HG03196 (cell line): Measurements from ENCODE around the gene GPS1.
A peak's percentile ranks its signal among the peaks of the same experiment; 100 is the strongest.

Experiments
- ATAC-seq: cut with Tn5 transposase; IDR thresholded peaks from one replicate; pipeline ENCODE4 v1.9.1; 2021; ENCODE audit not compliant: unreplicated experiment

GPS1 gene

DNA sequence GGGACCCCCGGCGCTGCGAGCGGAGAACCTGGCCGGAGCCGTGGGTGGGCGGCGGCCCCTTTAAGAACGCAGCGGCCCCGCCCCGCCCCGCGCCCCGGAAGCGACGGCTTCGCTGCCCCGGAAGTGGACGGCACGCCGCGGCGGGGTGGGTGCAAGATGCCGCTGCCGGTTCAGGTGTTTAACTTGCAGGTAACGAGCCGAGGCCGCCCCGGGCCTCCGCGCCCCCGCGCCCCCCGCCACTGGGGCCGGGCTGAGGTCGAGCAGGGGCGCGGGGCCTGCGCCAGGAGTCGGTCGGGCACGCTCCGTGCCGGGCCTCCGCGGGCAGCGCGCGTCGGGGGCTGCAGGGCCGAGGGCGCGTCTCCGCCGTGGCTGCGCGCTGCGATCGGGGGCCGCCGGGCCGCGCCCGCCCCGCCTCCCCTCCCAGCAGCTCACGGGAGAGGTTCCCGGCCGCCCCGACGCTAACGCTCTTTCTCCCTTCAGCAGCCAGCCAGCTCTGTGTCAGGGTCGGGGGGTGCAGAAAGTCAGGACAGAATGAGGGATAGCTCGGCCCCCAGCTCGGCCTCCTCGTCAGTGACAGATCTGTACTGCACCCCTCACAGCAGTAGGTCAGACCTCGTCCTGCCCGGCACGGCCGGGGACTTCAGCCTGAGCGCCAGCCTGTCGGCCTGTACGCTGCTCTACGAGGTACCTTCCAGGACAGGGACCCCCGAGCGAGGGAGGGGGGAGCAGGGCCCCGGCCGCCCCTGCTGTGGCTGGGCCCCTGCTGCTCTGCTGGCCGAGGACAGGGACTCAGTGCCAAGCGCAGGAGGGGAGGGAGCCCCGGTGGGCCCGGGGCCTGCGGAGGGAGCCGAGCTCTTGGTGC is at the start of gene GPS1, which contains the start of gene RFNG:
GPS1 (plus strand) TSS at position 123 of the 862 bp plus-strand sequence; CDS start at position 157, 34 bp downstream.
RFNG (minus strand) TSS at position 36 of the 862 bp plus-strand sequence. CDS start 45 bp downstream, outside the sequence.
- ATAC-seq: peak; percentile 45

DNA sequence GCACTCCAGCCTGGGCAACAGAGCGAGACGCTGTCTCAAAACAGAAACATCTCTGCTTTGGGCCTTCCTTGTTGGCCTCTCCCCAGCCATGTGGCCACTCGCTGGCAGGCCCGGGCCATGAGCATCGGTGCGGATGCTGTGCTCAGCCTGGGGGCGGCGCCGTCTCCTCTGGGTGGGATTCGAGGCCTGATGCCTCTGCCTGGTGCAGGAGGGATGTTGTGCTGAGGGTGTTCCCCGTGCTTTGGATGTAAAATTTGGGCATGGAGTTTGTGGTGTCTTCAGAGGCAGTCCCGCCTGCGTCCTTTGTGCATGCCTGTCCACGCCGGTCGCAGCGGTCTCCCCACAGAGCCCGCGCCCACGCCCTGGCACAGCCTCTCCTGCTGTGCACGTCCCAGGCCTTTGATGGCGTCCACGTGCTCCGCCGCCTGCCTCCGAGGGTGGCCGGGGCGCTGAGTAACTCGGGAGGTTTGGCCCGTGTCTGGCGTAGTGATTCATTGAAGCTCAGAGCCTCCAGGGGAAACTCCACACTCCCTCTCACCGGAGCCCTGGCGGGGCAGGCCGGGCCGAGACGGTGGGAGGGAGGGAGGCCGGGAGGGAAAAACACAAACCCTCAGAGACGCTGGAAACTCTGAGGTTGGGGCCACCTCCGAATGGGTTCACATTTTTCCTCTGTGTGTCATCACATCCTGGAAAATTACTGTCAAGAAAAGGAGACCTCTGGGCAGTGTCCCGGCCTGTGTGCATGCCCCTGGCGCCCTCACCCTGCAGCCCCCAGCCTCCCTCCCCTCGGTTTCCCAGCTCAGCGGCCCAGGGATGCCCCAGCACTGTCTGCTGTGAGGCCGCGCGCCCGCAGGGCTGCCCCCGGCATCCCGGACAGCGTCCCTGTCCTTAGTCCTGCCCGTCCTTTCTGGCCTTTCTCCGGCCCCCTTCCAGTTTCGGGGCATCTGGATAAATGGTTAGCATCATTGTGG is 48.0 kb upstream of the GPS1 start:
- ATAC-seq: no peak

DNA sequence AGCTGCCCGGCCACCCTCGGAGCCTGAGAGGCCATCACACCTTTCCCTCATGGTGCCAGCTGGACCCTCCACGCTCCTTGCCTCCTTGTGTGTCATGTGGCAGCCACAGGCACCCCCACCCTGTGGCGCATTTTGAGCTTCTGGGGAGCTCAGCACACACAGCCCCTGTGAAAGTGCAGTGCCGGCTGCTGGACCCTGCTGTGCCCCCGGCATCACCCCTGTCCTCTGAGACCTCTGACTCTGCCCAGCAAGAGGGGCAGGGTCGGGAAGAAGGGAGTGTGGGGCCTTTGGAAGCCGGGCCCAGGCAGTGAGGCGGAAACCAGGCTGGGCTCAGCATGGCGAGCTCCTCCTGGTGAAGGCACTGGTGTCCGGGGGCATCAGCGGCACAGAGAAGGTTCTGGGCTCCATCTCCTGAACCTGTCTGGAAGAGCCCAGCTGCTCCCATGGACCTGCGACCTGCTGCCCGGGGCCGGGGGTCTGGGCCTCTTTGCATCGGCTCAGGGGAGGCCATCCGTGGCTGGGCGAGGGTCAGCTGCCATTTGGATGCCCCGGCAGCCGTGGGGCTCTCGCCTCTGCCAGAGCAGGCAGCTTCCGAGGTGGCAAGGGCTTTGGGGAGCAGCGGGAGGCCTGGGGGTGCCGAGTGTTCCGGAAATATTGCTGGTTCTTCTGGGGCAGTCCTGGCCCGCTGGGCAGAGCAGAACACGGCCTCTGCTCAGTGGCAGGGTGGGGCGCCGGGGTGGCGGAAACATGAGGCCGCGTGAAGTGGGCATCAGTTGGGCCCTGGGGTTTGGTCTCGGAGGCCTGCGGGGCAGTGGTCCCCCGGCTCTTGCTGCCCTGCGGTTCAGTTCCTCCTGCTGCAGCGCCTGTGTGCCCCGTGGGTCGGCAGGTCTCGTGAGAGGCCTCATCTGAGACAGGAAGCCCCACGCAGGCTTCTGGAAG is 46.9 kb upstream of the GPS1 start:
- ATAC-seq: no peak

DNA sequence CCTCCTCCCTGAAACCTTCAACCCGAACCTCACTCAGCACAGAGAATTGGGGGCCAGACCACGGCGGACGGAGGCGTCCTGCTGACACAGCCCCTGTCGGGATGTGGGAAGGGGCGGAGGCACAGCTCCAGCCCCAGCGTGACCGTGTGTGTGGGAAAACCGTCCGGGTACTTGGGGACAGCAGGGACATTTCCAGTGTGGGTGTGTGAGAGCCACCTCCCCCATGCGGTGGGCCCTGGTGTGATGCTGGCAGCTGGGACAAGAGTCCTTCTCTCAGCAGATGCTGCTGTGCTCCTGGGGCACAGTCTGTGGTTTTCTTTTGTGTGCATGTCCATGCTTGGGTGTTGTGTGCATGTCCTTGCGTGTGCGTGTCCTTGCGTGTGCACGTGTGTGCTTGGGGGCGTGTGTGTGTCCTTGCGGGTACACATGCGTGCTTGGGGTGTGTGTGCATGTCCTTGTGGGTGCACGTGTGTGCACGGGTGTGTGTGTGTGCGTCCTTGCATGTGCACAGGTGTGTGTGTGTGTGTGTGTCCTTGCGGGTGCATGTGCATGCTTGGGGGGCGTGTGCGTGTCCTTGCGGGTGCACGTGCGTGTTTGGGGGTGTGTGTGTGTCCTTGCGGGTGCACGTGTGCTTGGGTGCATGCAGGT is 45.9 kb upstream of the GPS1 start:
- ATAC-seq: no peak

DNA sequence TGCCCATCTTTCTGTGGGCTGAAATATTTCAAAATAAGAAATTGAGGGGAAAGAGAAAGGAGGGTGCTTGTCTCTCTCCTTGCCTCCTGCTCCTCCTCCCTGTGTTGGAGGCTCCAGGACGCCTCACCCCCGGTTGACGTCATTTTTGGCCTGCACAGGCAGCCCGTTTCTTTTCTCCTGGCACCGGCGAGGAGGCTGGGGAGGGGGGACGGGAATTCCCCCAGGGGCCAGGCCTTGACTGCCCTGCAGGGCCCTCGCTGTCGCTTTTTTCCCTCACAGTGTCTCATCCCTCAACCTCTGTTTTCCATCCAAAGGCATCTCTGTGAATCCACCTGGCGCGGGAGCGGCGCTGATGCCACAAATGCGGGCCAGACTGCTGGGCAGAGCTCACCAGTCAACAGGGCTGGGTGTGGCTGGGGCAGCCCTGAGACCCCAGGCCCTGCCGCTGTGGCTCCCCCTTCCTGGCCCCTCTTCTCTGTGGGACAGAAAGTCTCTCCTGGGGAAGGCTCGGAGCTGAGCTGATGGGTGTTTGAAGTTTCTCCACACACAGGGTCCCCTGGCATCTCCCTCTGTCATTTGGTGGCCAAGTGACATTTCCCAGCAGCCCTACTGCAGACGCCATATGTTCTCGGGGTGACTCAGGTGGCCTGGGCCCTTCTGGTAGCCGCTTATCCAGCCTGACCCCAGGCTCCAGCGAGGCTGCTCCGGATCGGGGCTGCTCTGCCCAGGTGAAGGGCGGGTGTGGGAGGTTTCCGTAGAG is 45.0 kb upstream of the GPS1 start:
- ATAC-seq: no peak

DNA sequence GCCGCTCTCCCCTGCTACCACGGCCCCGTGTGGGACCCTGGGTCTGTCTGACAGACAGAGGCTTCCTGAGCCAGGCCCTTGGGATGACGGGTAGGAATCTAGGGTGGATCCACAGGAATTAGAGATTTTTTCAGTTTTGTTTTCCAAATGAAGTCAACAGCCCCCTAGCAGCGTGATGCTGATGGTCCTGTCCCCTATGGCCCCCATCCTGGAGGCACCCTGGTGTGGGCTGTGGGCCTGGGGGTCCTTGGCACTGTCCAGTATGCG is 44.5 kb upstream of the GPS1 start:
- no peak for ATAC-seq

DNA sequence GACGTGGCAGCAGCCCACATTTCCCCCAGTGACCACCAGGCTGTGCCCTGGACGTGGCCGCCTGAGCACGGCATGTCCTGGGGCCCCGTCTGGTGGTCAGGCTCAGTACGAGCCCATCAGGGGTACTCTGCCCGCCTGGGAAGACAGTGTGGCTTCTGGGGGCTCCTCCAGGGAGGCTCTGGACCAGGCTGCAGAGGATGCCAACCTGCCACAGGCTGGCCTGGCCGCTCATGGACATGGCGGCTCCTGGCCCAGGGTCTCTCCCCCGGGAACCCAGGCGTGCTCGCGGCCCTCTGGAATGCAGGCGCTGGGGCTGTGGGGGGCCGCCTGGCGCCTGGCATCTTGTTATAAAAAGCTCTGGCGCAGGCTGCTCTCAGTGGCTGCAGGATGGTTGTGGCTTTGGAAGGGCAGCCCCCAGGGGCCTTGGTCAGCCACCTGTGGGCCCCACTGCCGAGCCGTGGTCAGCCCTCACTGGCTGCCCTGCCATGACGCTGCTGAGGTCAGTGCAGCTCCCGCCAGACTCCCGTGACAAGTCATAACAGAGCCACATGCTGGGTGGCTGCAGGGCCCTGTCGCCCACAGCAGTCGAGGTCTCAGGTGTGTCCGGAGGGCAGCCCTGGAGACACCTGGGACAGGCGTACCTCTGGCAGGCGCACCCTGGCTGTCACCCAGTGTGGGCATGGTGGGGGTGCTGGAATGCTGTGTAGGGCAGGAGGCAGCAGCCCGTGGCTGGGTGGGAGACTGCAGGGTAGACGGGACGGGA is 44.0 kb upstream of the GPS1 start:
- ATAC-seq: no peak

DNA sequence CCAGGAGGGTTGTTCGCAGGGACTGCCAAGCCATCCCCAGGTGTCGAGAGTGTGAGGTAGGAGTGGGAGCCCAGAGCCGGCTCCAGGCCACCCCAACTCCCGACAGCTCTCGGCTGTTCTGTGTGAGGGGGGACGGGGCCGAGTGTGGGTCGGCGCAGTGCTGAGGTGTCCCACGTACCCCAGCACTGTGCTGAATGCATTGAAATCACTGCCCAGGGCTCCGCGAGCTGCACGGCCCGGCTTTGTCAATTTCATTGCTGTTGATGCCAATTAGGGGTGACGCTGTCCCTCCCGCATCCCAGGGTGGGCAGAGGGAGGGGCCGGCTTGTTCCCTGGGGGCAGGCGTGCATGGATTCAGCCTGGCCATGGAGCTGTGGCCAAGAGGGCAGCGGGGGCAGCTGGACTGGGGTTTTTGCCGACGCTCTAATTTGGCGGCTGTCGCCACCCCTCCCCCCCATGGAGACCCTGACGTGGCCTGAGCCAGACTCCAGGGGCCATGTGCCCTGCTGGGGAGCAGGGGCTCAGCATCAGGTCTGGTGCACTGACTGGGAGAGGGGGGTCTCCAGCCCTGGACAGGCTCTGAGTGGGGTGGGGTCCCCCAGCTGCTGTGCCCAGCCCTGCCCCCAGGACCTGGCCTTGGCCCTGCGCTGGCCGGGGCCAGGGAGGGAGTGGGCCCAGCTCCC is 43.3 kb upstream of the GPS1 start:
- no peak for ATAC-seq

DNA sequence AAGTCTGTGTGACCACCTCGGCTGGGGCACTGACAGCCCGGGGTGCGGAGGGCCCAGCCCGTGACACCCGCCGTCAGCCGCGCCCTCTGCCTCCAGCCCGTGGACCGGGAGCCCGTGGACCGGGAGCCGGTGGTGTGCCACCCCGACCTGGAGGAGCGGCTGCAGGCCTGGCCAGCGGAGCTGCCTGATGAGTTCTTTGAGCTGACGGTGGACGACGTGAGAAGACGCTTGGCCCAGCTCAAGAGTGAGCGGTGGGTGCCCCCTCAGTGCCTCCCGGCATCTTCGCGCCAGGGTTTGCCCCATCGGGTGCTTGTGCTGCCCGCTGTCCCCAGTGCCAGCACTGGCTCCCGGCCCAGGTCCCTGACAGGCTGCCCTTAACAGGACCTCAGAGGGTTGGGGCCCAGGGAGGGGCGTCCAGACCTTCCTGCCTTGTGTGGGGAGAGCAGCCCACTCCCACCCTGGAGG is 42.7 kb upstream of the GPS1 start:
- ATAC-seq: no peak

DNA sequence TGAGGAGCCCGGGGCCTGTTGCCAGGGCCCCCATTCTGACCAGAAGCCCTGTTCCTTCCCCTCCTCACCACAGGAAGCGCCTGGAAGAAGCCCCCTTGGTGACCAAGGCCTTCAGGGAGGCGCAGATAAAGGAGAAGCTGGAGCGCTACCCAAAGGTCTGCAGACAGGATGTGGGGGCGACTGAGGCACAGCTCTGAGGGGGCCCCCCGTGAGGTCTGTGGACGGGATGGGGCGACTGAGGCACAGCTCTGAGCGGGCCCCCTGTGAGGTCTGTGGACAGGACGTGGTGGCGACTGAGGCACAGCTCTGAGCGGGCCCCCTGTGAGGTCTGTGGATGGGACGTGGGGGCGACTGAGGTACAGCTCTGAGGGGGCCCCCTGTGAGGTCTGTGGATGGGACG is 42.3 kb upstream of the GPS1 start:
- ATAC-seq: no peak

DNA sequence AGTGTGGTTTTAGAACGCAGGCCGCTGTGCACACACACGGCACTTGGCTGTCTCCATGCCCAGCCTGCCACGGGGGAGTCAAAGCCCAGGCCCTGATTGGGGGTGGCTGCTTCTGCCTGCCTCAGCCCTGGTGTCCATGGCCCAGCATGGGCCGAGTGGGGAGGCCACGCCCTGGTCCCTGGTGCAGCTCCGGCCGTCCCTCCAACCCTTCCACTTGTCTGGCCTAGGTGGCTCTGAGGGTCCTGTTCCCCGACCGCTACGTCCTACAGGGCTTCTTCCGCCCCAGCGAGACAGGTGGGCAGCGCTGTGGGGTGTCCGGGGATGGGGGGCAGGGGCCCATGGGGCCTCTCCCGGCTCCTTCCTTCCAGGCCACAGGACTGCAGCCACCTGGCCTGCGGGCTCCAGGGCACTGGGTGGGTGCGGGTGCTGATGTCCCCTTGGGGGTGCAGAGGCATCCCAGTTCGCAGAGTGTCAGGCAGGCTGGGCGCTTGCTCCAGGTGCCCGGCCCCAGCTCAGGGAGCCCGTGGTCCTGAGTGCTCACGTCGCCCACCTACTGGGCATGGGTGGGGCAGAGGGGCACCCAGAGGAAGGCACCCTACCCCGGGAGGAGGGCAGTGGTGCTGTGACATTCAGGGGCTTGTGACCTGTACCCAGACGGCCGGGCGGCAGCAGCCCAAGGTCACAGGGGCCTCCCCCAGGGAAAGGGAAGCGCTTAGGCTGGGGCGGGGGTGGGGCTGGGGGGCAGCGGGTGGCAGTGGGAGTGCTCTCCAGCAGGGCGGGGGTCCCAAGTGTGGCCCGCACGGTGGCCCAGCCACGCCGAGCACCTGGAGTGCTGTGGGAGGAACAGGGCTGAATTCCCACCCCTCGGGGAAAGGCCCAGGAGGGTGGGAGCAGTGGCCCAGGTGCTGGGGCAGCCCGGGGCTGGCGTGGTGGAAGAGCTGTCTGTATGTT is 40.8 kb upstream of the GPS1 start:
- no peak for ATAC-seq

DNA sequence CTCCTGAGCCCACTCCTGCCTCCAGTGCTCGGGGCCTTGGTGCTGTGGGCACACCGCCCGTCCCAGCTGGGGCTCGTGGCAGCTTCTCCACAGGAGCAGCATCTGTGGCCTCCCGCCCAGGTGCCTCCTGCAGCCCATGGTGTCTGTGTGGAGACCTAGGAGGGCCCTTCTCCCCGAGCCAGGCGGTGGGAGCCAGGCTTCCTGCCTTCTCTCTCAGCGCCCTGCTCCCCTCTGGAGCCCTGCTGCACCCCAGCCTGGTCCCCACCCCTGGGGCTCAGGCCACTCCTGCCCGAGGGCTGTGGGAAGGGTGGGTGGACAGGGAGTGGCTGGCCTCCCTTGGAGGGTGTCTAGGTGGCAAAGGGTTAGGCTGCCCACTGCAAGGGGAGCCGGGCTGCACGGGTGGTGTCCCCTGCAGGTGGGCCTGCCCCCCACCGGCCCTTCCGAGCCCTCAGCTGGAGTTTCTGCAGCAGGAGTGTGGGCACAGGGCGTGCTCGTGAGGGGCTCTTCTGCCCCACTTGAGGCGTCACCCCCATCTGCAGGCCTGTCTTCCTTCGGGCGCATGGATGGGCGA is 40.0 kb upstream of the GPS1 start:
- no peak for ATAC-seq

DNA sequence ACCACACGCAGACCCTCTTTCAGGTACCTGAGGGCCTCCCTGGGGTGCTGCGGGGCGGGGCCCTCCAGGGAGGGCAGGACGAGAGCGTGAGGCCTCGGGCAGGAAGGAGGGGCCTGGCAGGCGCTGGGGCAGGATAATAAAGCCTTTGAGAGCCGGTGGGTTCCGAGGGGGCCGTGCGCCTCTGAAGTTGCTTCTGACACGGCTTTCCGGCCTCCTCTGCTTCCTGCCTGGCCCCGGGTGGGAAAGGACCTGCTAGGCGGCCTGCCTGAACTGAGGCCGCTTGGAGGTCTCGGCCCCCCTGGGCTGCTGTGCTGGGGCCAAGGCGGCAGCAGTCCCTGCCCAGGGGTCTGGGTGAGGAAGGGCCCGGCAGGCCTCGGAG is 39.4 kb upstream of the GPS1 start:
- no peak for ATAC-seq

DNA sequence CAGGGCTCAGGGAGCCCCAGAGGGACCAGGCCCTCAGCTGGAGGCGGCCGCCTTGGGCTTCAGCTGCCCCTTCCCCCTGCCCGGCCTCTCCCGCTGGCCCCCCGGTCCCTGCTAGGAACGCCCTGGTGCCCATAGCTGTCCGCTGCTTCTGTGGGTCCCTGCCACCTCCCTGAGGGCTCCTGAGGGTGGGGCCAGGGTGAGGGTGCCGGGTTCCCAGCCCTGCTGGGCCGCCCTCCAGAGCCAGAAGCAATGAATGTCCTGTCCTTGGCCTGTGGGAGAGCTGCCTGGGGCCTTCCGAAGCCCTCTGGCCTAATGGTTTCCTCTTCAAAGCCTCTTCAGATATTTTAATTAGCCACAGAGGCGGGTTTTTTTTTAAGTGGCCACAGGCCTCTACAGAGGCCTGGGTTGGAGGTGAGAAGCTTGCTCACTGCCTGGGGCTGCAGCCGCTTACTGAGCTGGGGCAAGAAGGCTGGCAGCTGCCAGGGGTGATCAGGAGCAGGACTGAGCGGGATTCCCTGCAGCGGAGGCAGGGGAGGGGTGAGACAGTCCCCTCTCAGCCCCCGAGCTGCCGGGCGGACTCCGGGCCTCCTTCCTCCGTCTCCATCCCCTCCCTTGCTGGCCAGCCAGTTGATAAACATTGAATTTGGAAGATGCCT is 38.9 kb upstream of the GPS1 start:
- ATAC-seq: no peak

DNA sequence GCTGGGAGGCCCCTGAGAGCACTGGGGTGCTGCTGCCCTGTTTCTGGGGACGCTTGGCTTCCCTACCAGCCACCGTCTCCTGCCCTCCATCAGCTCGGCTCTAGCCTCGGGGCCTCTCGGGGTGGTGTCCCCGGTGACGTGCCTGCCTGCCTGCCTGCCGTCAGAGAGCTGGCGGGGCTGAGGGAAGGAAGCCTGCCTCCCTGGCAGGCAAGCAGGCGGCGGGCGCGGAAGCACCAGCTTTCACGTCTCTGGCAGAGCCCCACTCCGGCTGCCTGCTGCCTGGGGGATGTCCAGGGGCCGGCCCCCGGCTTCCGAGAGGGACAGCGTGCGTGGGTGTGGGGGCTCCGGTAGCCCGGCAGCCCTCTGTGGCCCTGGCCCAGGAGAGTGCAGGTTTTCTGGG is 38.4 kb upstream of the GPS1 start:
- ATAC-seq: no peak

DNA sequence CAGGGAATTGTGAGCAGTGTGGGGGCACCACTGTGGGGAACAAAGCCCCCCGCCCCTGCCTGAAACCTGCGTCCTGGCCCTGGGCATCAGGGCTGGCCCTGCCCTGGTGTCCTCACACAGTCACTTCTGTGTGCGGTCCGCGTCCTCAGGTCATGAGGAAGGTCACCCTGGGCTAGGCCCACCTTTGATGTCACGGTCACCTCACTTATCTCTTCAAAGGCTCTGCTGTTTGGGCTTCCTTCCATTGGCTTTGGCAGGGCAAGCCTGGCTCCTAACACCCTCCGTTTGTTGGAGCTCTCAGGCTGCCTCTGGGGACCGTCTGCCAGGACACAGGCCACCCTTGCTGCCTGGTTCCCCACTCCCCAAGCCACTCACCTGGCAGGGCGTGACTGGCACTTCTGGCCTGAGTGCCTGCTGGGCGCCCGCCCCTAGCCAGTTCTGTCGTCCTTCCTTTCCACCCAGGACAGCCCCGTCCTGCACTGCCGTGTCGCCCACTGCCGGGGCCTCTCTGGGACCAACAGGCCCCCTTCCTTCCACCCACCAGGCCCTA is 37.9 kb upstream of the GPS1 start:
- no peak for ATAC-seq
